Fibroblast of lung (primary cell): ENCODE data around the gene NPSR1.
"Not testable (repeated sequence)": the region's sequence is repeated elsewhere in the genome, so short reads cannot be mapped to it uniquely, and the experiment has no call there.

Experiments used
- EZH2 ChIP-seq: IDR thresholded peaks from 2 replicates; pipeline ENCODE4 v1.5.1; 2012; ENCODE audit warnings: low read length, control low read depth, mild to moderate bottlenecking; ENCODE audit errors: missing control alignments
- TF ChIP-seq, protein P1 (sequence below), 2 donors: IDR thresholded peaks in 1 of 2; conservative IDR thresholded peaks in 1 of 2; 1 replicate in 1 of 2; 2 replicates in 1 of 2; pipeline ENCODE4 v1.5.1; 2011 to 2012; ENCODE audit warnings: low read length in 2 of 2, control low read depth in 1 of 2, inconsistent platforms in 1 of 2, low read depth in 1 of 2, mild to moderate bottlenecking in 1 of 2

DNA sequence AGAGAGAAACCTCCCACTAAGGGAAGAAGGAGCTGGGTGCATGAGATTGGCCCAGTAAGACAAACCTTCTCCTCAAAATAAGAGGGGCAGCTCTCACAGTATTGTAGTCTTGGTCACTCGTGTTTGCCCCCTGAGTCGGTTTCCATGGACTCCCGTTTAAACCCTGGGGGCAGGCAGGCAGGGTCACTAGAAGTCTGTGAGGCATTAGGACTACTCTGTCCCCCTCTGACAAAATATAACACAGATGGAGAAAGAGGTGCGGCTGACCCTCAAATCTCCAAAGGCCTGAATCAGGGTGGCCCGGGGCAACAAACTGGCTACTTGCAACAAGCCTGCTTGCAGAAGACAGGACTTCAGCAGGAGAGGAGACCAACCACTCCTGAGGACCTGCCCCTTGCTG lies 210.6 kb downstream of the NPSR1 start:
- TF ChIP-seq, protein P1, sequence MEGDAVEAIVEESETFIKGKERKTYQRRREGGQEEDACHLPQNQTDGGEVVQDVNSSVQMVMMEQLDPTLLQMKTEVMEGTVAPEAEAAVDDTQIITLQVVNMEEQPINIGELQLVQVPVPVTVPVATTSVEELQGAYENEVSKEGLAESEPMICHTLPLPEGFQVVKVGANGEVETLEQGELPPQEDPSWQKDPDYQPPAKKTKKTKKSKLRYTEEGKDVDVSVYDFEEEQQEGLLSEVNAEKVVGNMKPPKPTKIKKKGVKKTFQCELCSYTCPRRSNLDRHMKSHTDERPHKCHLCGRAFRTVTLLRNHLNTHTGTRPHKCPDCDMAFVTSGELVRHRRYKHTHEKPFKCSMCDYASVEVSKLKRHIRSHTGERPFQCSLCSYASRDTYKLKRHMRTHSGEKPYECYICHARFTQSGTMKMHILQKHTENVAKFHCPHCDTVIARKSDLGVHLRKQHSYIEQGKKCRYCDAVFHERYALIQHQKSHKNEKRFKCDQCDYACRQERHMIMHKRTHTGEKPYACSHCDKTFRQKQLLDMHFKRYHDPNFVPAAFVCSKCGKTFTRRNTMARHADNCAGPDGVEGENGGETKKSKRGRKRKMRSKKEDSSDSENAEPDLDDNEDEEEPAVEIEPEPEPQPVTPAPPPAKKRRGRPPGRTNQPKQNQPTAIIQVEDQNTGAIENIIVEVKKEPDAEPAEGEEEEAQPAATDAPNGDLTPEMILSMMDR (conservative IDR thresholded peaks at IDR 0.05 in 1 of 2, IDR thresholded peaks at IDR 0.05 in 1 of 2; ENCODE audit: low read depth in 1 of 2, low read length in 2 of 2), result not testable (repeated sequence)
- TF ChIP-seq EZH2, result not testable (repeated sequence)
